Measurements from ENCODE around the gene F11.

DNA sequence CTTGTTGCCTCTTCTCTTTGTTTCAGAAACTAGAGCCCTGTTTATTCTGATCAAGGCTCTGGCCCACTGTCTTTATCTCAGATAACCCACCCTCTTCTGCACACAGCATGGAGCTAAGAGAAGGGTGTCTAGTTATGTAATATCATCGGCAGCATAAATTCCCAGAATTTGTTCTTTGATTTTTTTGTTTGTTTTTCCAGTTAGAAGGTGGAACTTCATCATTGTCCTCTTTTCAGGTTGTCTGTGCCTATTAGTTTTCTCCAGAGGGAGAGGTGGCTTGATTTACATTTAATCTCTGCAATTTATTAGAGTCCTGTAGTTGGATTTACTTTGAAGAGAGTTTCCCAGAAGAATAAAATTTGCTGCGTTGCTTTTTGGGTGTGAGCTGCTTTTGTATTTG is 15.2 kb upstream of the F11 start:
- TF ChIP-seq ZNF423 (CRISPR knock-in tag; IDR thresholded peaks at IDR 0.05) (no peak), ZNF396 (CRISPR knock-in tag; IDR thresholded peaks at IDR 0.05; ENCODE audit: borderline replicate concordance) (no peak), E2F1 (CRISPR knock-in tag; IDR thresholded peaks at IDR 0.05) (no peak), CREM (CRISPR knock-in tag; IDR thresholded peaks at IDR 0.05) (no peak), MAX (CRISPR knock-in tag; IDR thresholded peaks at IDR 0.05) (no peak), CREB1 (CRISPR knock-in tag; IDR thresholded peaks at IDR 0.05) (no peak), USF2 (CRISPR knock-in tag; IDR thresholded peaks at IDR 0.05) (no peak), TEAD1 (CRISPR knock-in tag; IDR thresholded peaks at IDR 0.05) (no peak), AFF4 (CRISPR knock-in tag; IDR thresholded peaks at IDR 0.05; ENCODE audit: borderline replicate concordance) (no peak)
- TF ChIP-seq, protein P1, sequence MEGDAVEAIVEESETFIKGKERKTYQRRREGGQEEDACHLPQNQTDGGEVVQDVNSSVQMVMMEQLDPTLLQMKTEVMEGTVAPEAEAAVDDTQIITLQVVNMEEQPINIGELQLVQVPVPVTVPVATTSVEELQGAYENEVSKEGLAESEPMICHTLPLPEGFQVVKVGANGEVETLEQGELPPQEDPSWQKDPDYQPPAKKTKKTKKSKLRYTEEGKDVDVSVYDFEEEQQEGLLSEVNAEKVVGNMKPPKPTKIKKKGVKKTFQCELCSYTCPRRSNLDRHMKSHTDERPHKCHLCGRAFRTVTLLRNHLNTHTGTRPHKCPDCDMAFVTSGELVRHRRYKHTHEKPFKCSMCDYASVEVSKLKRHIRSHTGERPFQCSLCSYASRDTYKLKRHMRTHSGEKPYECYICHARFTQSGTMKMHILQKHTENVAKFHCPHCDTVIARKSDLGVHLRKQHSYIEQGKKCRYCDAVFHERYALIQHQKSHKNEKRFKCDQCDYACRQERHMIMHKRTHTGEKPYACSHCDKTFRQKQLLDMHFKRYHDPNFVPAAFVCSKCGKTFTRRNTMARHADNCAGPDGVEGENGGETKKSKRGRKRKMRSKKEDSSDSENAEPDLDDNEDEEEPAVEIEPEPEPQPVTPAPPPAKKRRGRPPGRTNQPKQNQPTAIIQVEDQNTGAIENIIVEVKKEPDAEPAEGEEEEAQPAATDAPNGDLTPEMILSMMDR (IDR thresholded peaks at IDR 0.05) = no peak
- TF ChIP-seq, protein P2, sequence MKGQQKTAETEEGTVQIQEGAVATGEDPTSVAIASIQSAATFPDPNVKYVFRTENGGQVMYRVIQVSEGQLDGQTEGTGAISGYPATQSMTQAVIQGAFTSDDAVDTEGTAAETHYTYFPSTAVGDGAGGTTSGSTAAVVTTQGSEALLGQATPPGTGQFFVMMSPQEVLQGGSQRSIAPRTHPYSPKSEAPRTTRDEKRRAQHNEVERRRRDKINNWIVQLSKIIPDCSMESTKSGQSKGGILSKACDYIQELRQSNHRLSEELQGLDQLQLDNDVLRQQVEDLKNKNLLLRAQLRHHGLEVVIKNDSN (CRISPR knock-in tag; IDR thresholded peaks at IDR 0.05) = no peak
- TF ChIP-seq, protein P3, sequence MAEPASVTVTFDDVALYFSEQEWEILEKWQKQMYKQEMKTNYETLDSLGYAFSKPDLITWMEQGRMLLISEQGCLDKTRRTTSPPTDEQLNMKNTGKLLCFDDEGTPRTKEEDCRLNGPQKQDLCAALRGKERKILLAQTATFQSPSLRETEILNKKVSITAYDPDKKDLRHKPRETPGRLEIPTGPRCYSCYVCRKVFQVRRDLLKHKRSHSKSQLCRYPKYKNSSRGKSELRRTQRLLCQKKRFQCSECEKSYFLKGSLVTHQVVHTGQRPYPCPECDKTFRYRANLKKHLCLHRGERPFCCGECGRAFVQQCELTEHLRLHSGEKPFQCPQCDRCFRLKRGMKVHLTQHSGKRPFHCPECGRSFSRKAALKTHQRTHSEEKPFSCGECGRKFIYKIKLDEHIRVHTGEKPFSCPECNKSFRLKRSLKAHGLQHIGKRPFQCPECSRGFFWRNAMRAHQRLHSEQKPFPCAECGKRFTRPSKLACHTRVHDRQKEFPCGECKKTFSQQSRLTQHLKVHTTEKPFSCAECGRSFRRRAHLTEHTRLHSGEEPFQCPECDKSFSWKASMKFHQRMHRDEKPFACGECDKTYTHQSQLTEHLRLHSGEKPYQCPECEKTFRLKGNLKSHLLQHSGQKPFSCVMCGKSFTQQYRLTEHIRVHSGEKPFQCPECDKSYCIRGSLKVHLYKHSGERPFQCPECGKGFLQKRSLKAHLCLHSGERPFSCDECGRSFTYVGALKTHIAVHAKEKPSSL (CRISPR knock-in tag; conservative IDR thresholded peaks at IDR 0.05) = no peak

Data from WTC11 (cell line).